Colonic mucosa (tissue), 4 donors: ENCODE measurements around the gene TES. TPM values are rescaled to one million over a fixed set of nuclear protein-coding genes. Genes with fewer than 3 reads are reported as not detected.

Experiments used
- DNase-seq: peaks from one replicate; pipeline ENCODE4 v3.0.0-alpha.2; 2020
- H3K27ac ChIP-seq: fragments of 200-600 bp; one replicate; pipeline ENCODE4 v1.8.0; 2021
- H3K27me3 ChIP-seq: fragments of 200-600 bp; one replicate; pipeline ENCODE4 v1.8.0; 2021
- H3K36me3 ChIP-seq: fragments of 200-600 bp; one replicate; pipeline ENCODE4 v1.8.0; 2021
- H3K4me1 ChIP-seq: fragments of 200-600 bp; one replicate; pipeline ENCODE4 v1.8.0; 2021; ENCODE audit warnings: mild to moderate bottlenecking
- H3K4me3 ChIP-seq: fragments of 200-600 bp; one replicate; pipeline ENCODE4 v1.8.0; 2021
- H3K9ac ChIP-seq, 2 donors: one replicate each; pipeline ENCODE4 v1.7.0; 2013; ENCODE audit warnings: control low read depth in 2 of 2, low read depth in 2 of 2, low read length in 2 of 2
- H3K9me3 ChIP-seq: fragments of 200-600 bp; one replicate; pipeline ENCODE4 v1.8.0; 2021
- CTCF ChIP-seq: fragments of 200-600 bp; IDR thresholded peaks from one replicate; pipeline ENCODE4 v1.8.0; 2022; ENCODE audit warnings: antibody characterized with exemption, mild to moderate bottlenecking
- intact Hi-C: fragments of 100-400 bp; cut with DNase I; formaldehyde crosslinking; loops from one replicate; pipeline ENCODE4 v1.14.1; 2022
- total RNA-seq, 2 donors: library from RNA; stranded (reverse); fragmentation: NEBNext Ultra II Directional in 1 of 2; extraction: Animal tissue kit (Norgen Biotek cat#: 25700) in 1 of 2; gene quantifications; one replicate each; pipeline ENCODE4 v1.2.1, GENCODE V29; 2021
- donor health status: healthy.
- donor health status: DM: no; HTN: no; CAD: no.
- donor health status: DM: no; HTN: no; CAD: no.

TES gene
- total RNA-seq, 2 donors from 2014 or later, result 75.1 to 142 TPM

- DNase-seq, result peak; percentile 32
- Histone ChIP-seq H3K4me3 (no peak overlapping the region), H3K9ac (no peak overlapping the region)
Observed at GRCh38 chr7:116271963-116272886, 61.9 kb downstream of the TES start.

GRCh38 chr7:116273283-116273917 is 63.1 kb downstream of the TES start:
- Histone ChIP-seq H3K4me1 (no peaks in the 10 kb centered on the region), H3K27me3 (no peaks in the 10 kb centered on the region), H3K27ac (no peak overlapping the region), H3K9me3 (no peaks in the 10 kb centered on the region), H3K4me3 (no peak overlapping the region), H3K36me3 (no peaks in the 10 kb centered on the region), H3K9ac (no peak overlapping the region)
- no peak for TF ChIP-seq CTCF
- intact Hi-C loops, result no loop called here
- no peak for DNase-seq

More at GRCh38 chr7:116271963-116272886, 61.9 kb downstream of the TES start:
- no peak for TF ChIP-seq CTCF
- no peaks in the 10 kb centered on the region for H3K27me3 ChIP-seq
- H3K27ac ChIP-seq, result peak overlapping the region; percentile 54
- H3K4me1 ChIP-seq, result no peaks in the 10 kb centered on the region
- H3K36me3 ChIP-seq, result no peaks in the 10 kb centered on the region
- intact Hi-C loops, result no loop called here
- no peaks in the 10 kb centered on the region for H3K9me3 ChIP-seq

- TF ChIP-seq CTCF, result no peak
- Histone ChIP-seq H3K27ac (no peak overlapping the region), H3K36me3 (no peaks in the 10 kb centered on the region), H3K4me1 (no peaks in the 10 kb centered on the region), H3K9ac (no peak overlapping the region), H3K9me3 (no peaks in the 10 kb centered on the region), H3K27me3 (no peaks in the 10 kb centered on the region), H3K4me3 (no peak overlapping the region)
- intact Hi-C loops, result no loop called here
- DNase-seq, result no peak
Observed at GRCh38 chr7:116273918-116274301, 63.6 kb downstream of the TES start.

GRCh38 chr7:116277070-116277469 is 66.7 kb downstream of the TES start:
- TF ChIP-seq CTCF, result no peak
- H3K27ac ChIP-seq, result no peak overlapping the region
- no peaks in the 10 kb centered on the region for H3K4me1 ChIP-seq
- no peak overlapping the region for H3K9ac ChIP-seq
- H3K9me3 ChIP-seq, result no peaks in the 10 kb centered on the region
- no peak for DNase-seq
- H3K27me3 ChIP-seq, result no peaks in the 10 kb centered on the region
- H3K36me3 ChIP-seq, result no peaks in the 10 kb centered on the region
- intact Hi-C loops, result no loop called here
- no peak overlapping the region for H3K4me3 ChIP-seq

GRCh38 chr7:116279217-116279616 is 68.9 kb downstream of the TES start:
- Histone ChIP-seq H3K9me3 (no peaks in the 10 kb centered on the region), H3K27me3 (no peaks in the 10 kb centered on the region), H3K9ac (no peak overlapping the region), H3K27ac (no peak overlapping the region), H3K36me3 (no peaks in the 10 kb centered on the region), H3K4me1 (no peaks in the 10 kb centered on the region), H3K4me3 (no peak overlapping the region)
- TF ChIP-seq CTCF, result no peak
- intact Hi-C loops, result no loop called here
- DNase-seq, result no peak
